DND-41 (cell line): Measurements from ENCODE around the gene PAPLN.
"Not testable (repeated sequence)": the region's sequence is repeated elsewhere in the genome, so short reads cannot be mapped to it uniquely, and the experiment has no call there.

Experiments
- CTCF ChIP-seq: IDR thresholded peaks from 2 replicates; pipeline ENCODE4 v1.5.1; 2012; ENCODE audit warnings: borderline replicate concordance, low read length, moderate library complexity, mild to moderate bottlenecking; ENCODE audit not compliant: poor library complexity, severe bottlenecking; ENCODE audit errors: extremely low read depth
- EZH2 ChIP-seq: IDR thresholded peaks from 3 replicates; pipeline ENCODE4 v1.6.1; 2012; ENCODE audit warnings: borderline replicate concordance, low read depth, mild to moderate bottlenecking, moderate library complexity, low read length, inconsistent platforms; ENCODE audit not compliant: severe bottlenecking

GRCh38 chr14:73309207-73309606 lies 71.9 kb downstream of the PAPLN start:
- not testable (repeated sequence) for TF ChIP-seq EZH2, CTCF
